ENCODE data around the gene RFFL.
"Not testable (repeated sequence)": the region's sequence is repeated elsewhere in the genome, so short reads cannot be mapped to it uniquely, and the experiment has no call there.

Gene RFFL

GRCh38 chr17:35046740-35047283 lies 16.7 kb downstream of the RFFL start:
- peaks cover 78% of the 10 kb centered on the region for H3K4me1 Mint-ChIP-seq (ENCODE audit: low read depth)
- H3K4me3 Mint-ChIP-seq: peak overlapping the region; percentile 75
- H3K9me3 Mint-ChIP-seq: no peaks in the 10 kb centered on the region
- peaks cover 6% of the 10 kb centered on the region for H3K36me3 Mint-ChIP-seq (ENCODE audit: low read depth)
- no peaks in the 10 kb centered on the region for H3K27me3 Mint-ChIP-seq
- DNase-seq: peak; percentile 45
- H3K27ac Mint-ChIP-seq: peak overlapping the region; percentile 97

- no peaks in the 10 kb centered on the region for H3K9me3 Mint-ChIP-seq
- peak overlapping the region; percentile 75 for H3K4me3 Mint-ChIP-seq
- no peaks in the 10 kb centered on the region for H3K27me3 Mint-ChIP-seq
- H3K4me1 Mint-ChIP-seq (ENCODE audit: low read depth): peaks cover 75% of the 10 kb centered on the region
- H3K27ac Mint-ChIP-seq: peak overlapping the region; percentile 97
- H3K36me3 Mint-ChIP-seq (ENCODE audit: low read depth): peaks cover 9% of the 10 kb centered on the region
- DNase-seq: no peak
These were observed 17.3 kb downstream of the RFFL start for GRCh38 chr17:35046245-35046644.

GRCh38 chr17:35045458-35045979 lies 18.0 kb downstream of the RFFL start:
- Mint-ChIP-seq H3K4me1 (ENCODE audit: low read depth) (peaks cover 75% of the 10 kb centered on the region), H3K4me3 (peak overlapping the region; percentile 75), H3K36me3 (ENCODE audit: low read depth) (peaks cover 13% of the 10 kb centered on the region), H3K27ac (peak overlapping the region; percentile 97)
- not testable (repeated sequence) for H3K9me3 Mint-ChIP-seq, H3K27me3 Mint-ChIP-seq, DNase-seq

GRCh38 chr17:35044181-35044580 lies 19.3 kb downstream of the RFFL start:
- Mint-ChIP-seq H3K4me3 (no peak overlapping the region), H3K27ac (peak overlapping the region; percentile 97)

GRCh38 chr17:35041390-35041789 lies 22.1 kb downstream of the RFFL start:
- peaks cover 14% of the 10 kb centered on the region for H3K36me3 Mint-ChIP-seq (ENCODE audit: low read depth)
- H3K27ac Mint-ChIP-seq: peak overlapping the region; percentile 18
- H3K4me3 Mint-ChIP-seq: no peak overlapping the region

More at GRCh38 chr17:35044181-35044580, 19.3 kb downstream of the RFFL start:
- no peaks in the 10 kb centered on the region for H3K27me3 Mint-ChIP-seq
- H3K4me1 Mint-ChIP-seq (ENCODE audit: low read depth): peaks cover 68% of the 10 kb centered on the region
- H3K36me3 Mint-ChIP-seq (ENCODE audit: low read depth): peaks cover 12% of the 10 kb centered on the region
- no peaks in the 10 kb centered on the region for H3K9me3 Mint-ChIP-seq
- DNase-seq: no peak

GRCh38 chr17:35038453-35038852 lies 25.1 kb downstream of the RFFL start:
- no peak for DNase-seq
- Mint-ChIP-seq H3K36me3 (ENCODE audit: low read depth) (peaks cover 14% of the 10 kb centered on the region), H3K4me3 (no peak overlapping the region), H3K9me3 (no peaks in the 10 kb centered on the region), H3K27me3 (no peaks in the 10 kb centered on the region), H3K4me1 (ENCODE audit: low read depth) (peaks cover 32% of the 10 kb centered on the region), H3K27ac (no peak overlapping the region)

More at GRCh38 chr17:35041390-35041789, 22.1 kb downstream of the RFFL start:
- DNase-seq: no peak
- no peaks in the 10 kb centered on the region for H3K27me3 Mint-ChIP-seq
- peaks cover 55% of the 10 kb centered on the region for H3K4me1 Mint-ChIP-seq (ENCODE audit: low read depth)
- no peaks in the 10 kb centered on the region for H3K9me3 Mint-ChIP-seq

GRCh38 chr17:35030780-35031179 lies 32.7 kb downstream of the RFFL start:
- peaks cover 30% of the 10 kb centered on the region for H3K4me1 Mint-ChIP-seq (ENCODE audit: low read depth)
- peaks cover 12% of the 10 kb centered on the region for H3K36me3 Mint-ChIP-seq (ENCODE audit: low read depth)
- H3K4me3 Mint-ChIP-seq: no peak overlapping the region
- H3K27me3 Mint-ChIP-seq: no peaks in the 10 kb centered on the region
- DNase-seq: no peak
- H3K27ac Mint-ChIP-seq: no peak overlapping the region
- H3K9me3 Mint-ChIP-seq: no peaks in the 10 kb centered on the region

GRCh38 chr17:35028531-35029262 lies 34.8 kb downstream of the RFFL start:
- Mint-ChIP-seq H3K4me1 (ENCODE audit: low read depth) (peaks cover 37% of the 10 kb centered on the region), H3K9me3 (no peaks in the 10 kb centered on the region), H3K27me3 (no peaks in the 10 kb centered on the region), H3K27ac (peak overlapping the region; percentile 93), H3K4me3 (no peak overlapping the region), H3K36me3 (ENCODE audit: low read depth) (peaks cover 22% of the 10 kb centered on the region)
- no peak for DNase-seq

- DNase-seq, H3K9me3 Mint-ChIP-seq, H3K27me3 Mint-ChIP-seq, H3K4me3 Mint-ChIP-seq: not testable (repeated sequence)
- H3K4me1 Mint-ChIP-seq (ENCODE audit: low read depth): peaks cover 43% of the 10 kb centered on the region
- H3K27ac Mint-ChIP-seq: peak overlapping the region; percentile 93
- peaks cover 22% of the 10 kb centered on the region for H3K36me3 Mint-ChIP-seq (ENCODE audit: low read depth)
These were observed 35.4 kb downstream of the RFFL start for GRCh38 chr17:35028097-35028496.

- no peaks in the 10 kb centered on the region for H3K27me3 Mint-ChIP-seq
- H3K4me3 Mint-ChIP-seq: no peak overlapping the region
- peak overlapping the region; percentile 60 for H3K27ac Mint-ChIP-seq
- H3K36me3 Mint-ChIP-seq (ENCODE audit: low read depth): peaks cover 31% of the 10 kb centered on the region
- DNase-seq: no peak
- no peaks in the 10 kb centered on the region for H3K9me3 Mint-ChIP-seq
- peaks cover 54% of the 10 kb centered on the region for H3K4me1 Mint-ChIP-seq (ENCODE audit: low read depth)
These were observed 38.0 kb downstream of the RFFL start for GRCh38 chr17:35025541-35025940.

GRCh38 chr17:35023538-35023937 lies 40.0 kb downstream of the RFFL start:
- H3K27me3 Mint-ChIP-seq: no peaks in the 10 kb centered on the region
- H3K9me3 Mint-ChIP-seq: no peaks in the 10 kb centered on the region
- DNase-seq: no peak
- H3K36me3 Mint-ChIP-seq (ENCODE audit: low read depth): peaks cover 44% of the 10 kb centered on the region
- peak overlapping the region; percentile 75 for H3K4me3 Mint-ChIP-seq
- H3K4me1 Mint-ChIP-seq (ENCODE audit: low read depth): peaks cover 52% of the 10 kb centered on the region
- H3K27ac Mint-ChIP-seq: peak overlapping the region; percentile 97

GRCh38 chr17:35022536-35023063 lies 40.9 kb downstream of the RFFL start:
- H3K27ac Mint-ChIP-seq: peak overlapping the region; percentile 97
- peak; percentile 80 for DNase-seq
- no peaks in the 10 kb centered on the region for H3K27me3 Mint-ChIP-seq
- no peaks in the 10 kb centered on the region for H3K9me3 Mint-ChIP-seq
- peak overlapping the region; percentile 75 for H3K4me3 Mint-ChIP-seq
- peaks cover 49% of the 10 kb centered on the region for H3K4me1 Mint-ChIP-seq (ENCODE audit: low read depth)
- H3K36me3 Mint-ChIP-seq (ENCODE audit: low read depth): peaks cover 51% of the 10 kb centered on the region

GRCh38 chr17:35021520-35022380 lies 41.8 kb downstream of the RFFL start:
- Mint-ChIP-seq H3K4me1 (ENCODE audit: low read depth) (peaks cover 49% of the 10 kb centered on the region), H3K36me3 (ENCODE audit: low read depth) (peaks cover 60% of the 10 kb centered on the region), H3K27ac (peak overlapping the region; percentile 97), H3K4me3 (peak overlapping the region; percentile 75), H3K9me3 (no peaks in the 10 kb centered on the region), H3K27me3 (no peaks in the 10 kb centered on the region)
- no peak for DNase-seq
